Muscle of leg (tissue), 11 donors: ENCODE data around the gene KIAA0825. TPM values are rescaled to one million over a fixed set of nuclear protein-coding genes. Genes with fewer than 3 reads are reported as not detected.
"Not testable (repeated sequence)": the region's sequence is repeated elsewhere in the genome, so short reads cannot be mapped to it uniquely, and the experiment has no call there.

Source experiments
- DNase-seq: peaks from one replicate; pipeline ENCODE4 v3.0.0; 2013
- H3K27ac ChIP-seq: one replicate; pipeline ENCODE4 v1.5.1; 2013; ENCODE audit warnings: mild to moderate bottlenecking, low read length, control low read depth
- H3K27me3 ChIP-seq: one replicate; pipeline ENCODE4 v1.6.1; 2013; ENCODE audit warnings: low read length; ENCODE audit not compliant: control insufficient read depth, insufficient read depth
- H3K36me3 ChIP-seq: one replicate; pipeline ENCODE4 v1.6.1; 2013; ENCODE audit warnings: low read length; ENCODE audit not compliant: control insufficient read depth, insufficient read depth
- H3K4me1 ChIP-seq: one replicate; pipeline ENCODE4 v1.6.1; 2013; ENCODE audit warnings: low read length; ENCODE audit not compliant: control insufficient read depth, insufficient read depth
- H3K4me3 ChIP-seq: one replicate; pipeline ENCODE4 v1.5.1; 2013; ENCODE audit warnings: low read length, control low read depth
- H3K9me3 ChIP-seq: replicated peaks from 2 replicates; pipeline ENCODE4 v1.6.1; 2013; ENCODE audit warnings: low read depth, low read length; ENCODE audit not compliant: control insufficient read depth
- WGBS: methylation state at CpG from one replicate; pipeline ENCODE4 v1.1.5; 2013; ENCODE audit warnings: missing lambda C conversion rate; ENCODE audit not compliant: insufficient coverage; 5-methylcytosine and 5-hydroxymethylcytosine counted together
- polyA plus RNA-seq, 8 donors: library from polyadenylated mRNA; unstranded; fragments of 120-200 nt; gene quantifications; one replicate each; pipeline versions ENCODE4 v1.2.1 to v1.2.3, GENCODE V29; 2013; ENCODE audit warnings: inconsistent platforms in 1 of 8, low replicate concordance in 1 of 8; ENCODE audit not compliant: insufficient read length in 8 of 8, insufficient read depth in 1 of 8
- total RNA-seq: library from RNA; stranded (reverse); fragments of 120-200 nt; gene quantifications from one replicate; pipeline ENCODE4 v1.2.4, GENCODE V29; 2013

The KIAA0825 gene
- total and polyA plus RNA-seq, 9 donors: 1.6 to 5.6 (median 2.2) TPM

- Histone ChIP-seq H3K4me1 (no peaks in the 10 kb centered on the region), H3K9me3 (no peaks in the 10 kb centered on the region), H3K27ac (no peak overlapping the region), H3K4me3 (no peak overlapping the region), H3K36me3 (no peaks in the 10 kb centered on the region), H3K27me3 (no peaks in the 10 kb centered on the region)
- no CpG with 5 or more reads among the region's 2 CpGs for WGBS
- no peak for DNase-seq
Observed at GRCh38 chr5:94174748-94175411, 443.5 kb downstream of the KIAA0825 start.

GRCh38 chr5:94173100-94173499, 445.3 kb downstream of the KIAA0825 start:
- H3K4me1 ChIP-seq: no peaks in the 10 kb centered on the region
- H3K27ac ChIP-seq: no peak overlapping the region
- H3K36me3 ChIP-seq: no peaks in the 10 kb centered on the region
- WGBS: no CpG with 5 or more reads among the region's 1 CpG
- H3K4me3 ChIP-seq: no peak overlapping the region
- DNase-seq: no peak
- H3K27me3 ChIP-seq: no peaks in the 10 kb centered on the region
- H3K9me3 ChIP-seq: no peaks in the 10 kb centered on the region

DNA sequence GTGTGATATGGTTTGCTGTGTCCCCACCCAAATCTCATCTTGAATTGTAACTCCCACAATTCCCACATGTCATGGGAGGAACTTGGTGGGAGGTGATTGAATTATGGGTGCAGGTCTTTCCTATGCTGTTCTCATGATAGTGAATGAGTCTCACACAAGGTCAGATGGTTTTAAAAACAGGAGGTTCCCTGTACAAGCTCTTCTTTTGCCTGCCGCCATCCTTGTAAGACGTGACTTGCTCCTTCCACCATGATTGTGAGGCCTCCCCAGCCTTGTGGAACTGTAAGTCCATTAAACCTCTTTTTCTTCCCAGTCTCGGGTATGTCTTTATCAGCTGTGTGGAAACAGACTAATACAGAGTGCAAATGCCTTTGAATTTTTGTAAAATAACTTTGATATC, 447.3 kb downstream of the KIAA0825 start:
- 90% methylated on average over 2 of the region's 3 CpGs for WGBS

GRCh38 chr5:94170158-94170557, 448.2 kb downstream of the KIAA0825 start:
- H3K27ac ChIP-seq, H3K4me3 ChIP-seq, H3K36me3 ChIP-seq, DNase-seq, H3K9me3 ChIP-seq, H3K4me1 ChIP-seq, H3K27me3 ChIP-seq: not testable (repeated sequence)
- 80% methylated on average over 1 of the region's 6 CpGs for WGBS

More for the DNA sequence above, 447.3 kb downstream of the KIAA0825 start:
- H3K4me1 ChIP-seq, H3K36me3 ChIP-seq, DNase-seq, H3K4me3 ChIP-seq, H3K9me3 ChIP-seq, H3K27me3 ChIP-seq, H3K27ac ChIP-seq: not testable (repeated sequence)

- H3K4me3 ChIP-seq: no peak overlapping the region
- no peaks in the 10 kb centered on the region for H3K4me1 ChIP-seq
Observed at GRCh38 chr5:94168151-94168550, 450.3 kb downstream of the KIAA0825 start.

DNA sequence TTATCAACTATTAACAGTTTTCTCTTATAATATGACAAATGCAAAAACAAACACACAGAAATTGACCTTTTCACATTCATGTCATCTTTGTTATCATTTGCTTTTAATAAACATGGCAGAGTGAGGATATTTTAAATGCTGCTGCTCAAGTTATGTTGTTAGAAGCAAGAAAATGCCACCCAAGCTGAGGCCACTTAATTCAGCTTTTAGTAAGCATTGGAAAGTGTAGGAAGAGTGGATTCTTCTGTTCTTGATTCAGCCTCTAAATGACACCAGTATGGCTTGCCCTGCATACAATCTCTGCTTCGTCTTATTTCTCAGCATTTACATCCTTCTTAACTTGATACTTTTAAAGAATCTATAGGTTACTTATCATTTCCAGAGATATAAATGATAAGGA, 456.6 kb downstream of the KIAA0825 start:
- no peak overlapping the region for H3K27ac ChIP-seq
- no peaks in the 10 kb centered on the region for H3K4me1 ChIP-seq
- DNase-seq: no peak
- no peak overlapping the region for H3K4me3 ChIP-seq
- no peaks in the 10 kb centered on the region for H3K9me3 ChIP-seq
- no CpG with 5 or more reads among the region's 1 CpG for WGBS
- H3K27me3 ChIP-seq: no peaks in the 10 kb centered on the region
- no peaks in the 10 kb centered on the region for H3K36me3 ChIP-seq

More at GRCh38 chr5:94168151-94168550, 450.3 kb downstream of the KIAA0825 start:
- H3K36me3 ChIP-seq: no peaks in the 10 kb centered on the region
- DNase-seq: no peak
- WGBS: no CpG with 5 or more reads among the region's 2 CpGs
- H3K9me3 ChIP-seq: no peaks in the 10 kb centered on the region
- H3K27ac ChIP-seq: no peak overlapping the region
- no peaks in the 10 kb centered on the region for H3K27me3 ChIP-seq

DNA sequence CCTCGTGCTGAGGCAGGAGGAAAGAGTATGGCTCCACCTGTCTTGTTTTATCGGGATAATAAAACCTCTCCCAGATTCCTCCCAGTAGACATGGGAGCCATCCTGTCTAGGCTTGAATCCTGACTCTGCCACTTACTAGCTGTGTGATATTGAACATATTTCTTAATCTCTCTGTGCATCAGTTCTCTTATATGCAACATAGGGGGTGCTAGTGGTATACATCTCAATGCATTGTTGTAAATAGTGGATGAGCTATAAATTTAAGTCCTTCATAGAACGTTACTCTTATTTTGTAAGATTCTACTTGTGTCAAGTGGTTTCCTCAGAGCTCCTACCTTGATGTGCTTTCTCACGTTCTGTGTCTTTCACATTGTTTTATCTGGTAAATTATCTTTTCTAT, 459.3 kb downstream of the KIAA0825 start:
- WGBS: no CpG with 5 or more reads among the region's 4 CpGs
- H3K4me1 ChIP-seq: no peaks in the 10 kb centered on the region
- H3K27me3 ChIP-seq: no peaks in the 10 kb centered on the region
- no peak overlapping the region for H3K27ac ChIP-seq
- no peak for DNase-seq
- H3K4me3 ChIP-seq: no peak overlapping the region
- no peaks in the 10 kb centered on the region for H3K9me3 ChIP-seq
- no peaks in the 10 kb centered on the region for H3K36me3 ChIP-seq

GRCh38 chr5:94157704-94158539, 460.5 kb downstream of the KIAA0825 start:
- Histone ChIP-seq H3K36me3 (no peaks in the 10 kb centered on the region), H3K27ac (no peak overlapping the region), H3K27me3 (no peaks in the 10 kb centered on the region), H3K4me3 (no peak overlapping the region), H3K9me3 (no peaks in the 10 kb centered on the region), H3K4me1 (no peaks in the 10 kb centered on the region)
- no CpG with 5 or more reads among the region's 4 CpGs for WGBS
- no peak for DNase-seq

DNA sequence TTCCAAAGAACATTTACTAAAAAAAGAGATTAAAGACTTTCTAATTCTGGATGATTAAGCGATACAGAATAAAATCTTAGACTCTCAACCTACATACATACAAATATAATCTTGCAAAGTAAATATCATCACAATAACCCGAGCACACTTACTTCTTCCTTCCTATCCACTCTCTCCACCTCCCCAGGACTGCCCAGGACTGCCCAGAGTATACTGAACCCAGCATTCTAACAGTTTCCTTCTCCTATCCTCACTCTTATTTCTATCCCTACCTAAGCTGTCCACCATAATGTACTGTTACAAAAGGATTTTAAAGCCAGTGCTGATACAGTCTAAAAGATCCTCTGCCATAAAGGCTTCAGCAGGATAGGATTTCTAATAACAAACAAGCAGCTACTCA, 463.7 kb downstream of the KIAA0825 start:
- 85% methylated on average over 2 of the region's 2 CpGs for WGBS
- Histone ChIP-seq H3K36me3 (no peaks in the 10 kb centered on the region), H3K4me1 (no peaks in the 10 kb centered on the region), H3K4me3 (no peak overlapping the region), H3K9me3 (no peaks in the 10 kb centered on the region), H3K27me3 (no peaks in the 10 kb centered on the region), H3K27ac (no peak overlapping the region)
- DNase-seq: no peak

DNA sequence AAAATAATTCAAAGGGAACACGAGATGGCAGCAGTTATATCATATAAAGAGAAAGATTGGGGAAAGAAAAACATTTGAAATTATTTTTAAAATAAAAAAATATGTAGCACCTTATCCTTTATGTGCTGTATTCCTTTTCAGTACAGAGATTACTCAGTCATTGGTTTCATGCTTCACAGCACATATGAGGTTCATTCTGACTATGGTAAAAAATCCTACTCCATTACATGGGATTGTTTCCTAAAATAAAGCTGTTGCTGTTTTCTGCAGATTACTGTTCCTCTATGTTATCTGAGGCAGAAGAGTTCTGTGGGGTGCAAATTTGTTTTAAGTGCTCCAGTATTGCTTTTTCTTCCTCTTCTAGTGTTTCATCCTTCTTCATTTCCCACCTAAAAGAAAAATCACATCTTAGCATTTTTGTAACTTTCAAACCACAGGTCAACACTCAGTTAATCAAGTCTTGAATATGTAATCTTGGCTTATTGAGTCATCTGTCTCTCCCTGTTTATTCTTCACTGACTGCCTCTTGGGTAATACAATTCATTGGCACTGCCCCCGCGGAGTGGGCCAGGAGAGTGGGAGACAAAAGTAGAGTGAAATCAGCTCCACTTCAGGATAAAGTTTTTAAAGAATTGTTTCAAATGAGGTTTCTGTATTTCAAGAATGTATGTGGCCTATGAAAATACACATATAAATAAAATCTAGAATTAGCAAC, 464.5 kb downstream of the KIAA0825 start:
- Histone ChIP-seq H3K4me1 (no peaks in the 10 kb centered on the region), H3K27ac (no peak overlapping the region), H3K36me3 (no peaks in the 10 kb centered on the region), H3K27me3 (no peaks in the 10 kb centered on the region), H3K9me3 (no peaks in the 10 kb centered on the region), H3K4me3 (no peak overlapping the region)
- WGBS: no CpG with 5 or more reads among the region's 3 CpGs
- DNase-seq: no peak
